ENCODE data around the gene SMAD4. TPM values are rescaled to one million over a fixed set of nuclear protein-coding genes. Genes with fewer than 3 reads are reported as not detected.
A peak's percentile ranks its signal among the peaks of the same experiment; 100 is the strongest.

Gene SMAD4
- total and polyA plus RNA-seq, 4 donors: 9.3 to 65.3 (median 29.1) TPM

DNA sequence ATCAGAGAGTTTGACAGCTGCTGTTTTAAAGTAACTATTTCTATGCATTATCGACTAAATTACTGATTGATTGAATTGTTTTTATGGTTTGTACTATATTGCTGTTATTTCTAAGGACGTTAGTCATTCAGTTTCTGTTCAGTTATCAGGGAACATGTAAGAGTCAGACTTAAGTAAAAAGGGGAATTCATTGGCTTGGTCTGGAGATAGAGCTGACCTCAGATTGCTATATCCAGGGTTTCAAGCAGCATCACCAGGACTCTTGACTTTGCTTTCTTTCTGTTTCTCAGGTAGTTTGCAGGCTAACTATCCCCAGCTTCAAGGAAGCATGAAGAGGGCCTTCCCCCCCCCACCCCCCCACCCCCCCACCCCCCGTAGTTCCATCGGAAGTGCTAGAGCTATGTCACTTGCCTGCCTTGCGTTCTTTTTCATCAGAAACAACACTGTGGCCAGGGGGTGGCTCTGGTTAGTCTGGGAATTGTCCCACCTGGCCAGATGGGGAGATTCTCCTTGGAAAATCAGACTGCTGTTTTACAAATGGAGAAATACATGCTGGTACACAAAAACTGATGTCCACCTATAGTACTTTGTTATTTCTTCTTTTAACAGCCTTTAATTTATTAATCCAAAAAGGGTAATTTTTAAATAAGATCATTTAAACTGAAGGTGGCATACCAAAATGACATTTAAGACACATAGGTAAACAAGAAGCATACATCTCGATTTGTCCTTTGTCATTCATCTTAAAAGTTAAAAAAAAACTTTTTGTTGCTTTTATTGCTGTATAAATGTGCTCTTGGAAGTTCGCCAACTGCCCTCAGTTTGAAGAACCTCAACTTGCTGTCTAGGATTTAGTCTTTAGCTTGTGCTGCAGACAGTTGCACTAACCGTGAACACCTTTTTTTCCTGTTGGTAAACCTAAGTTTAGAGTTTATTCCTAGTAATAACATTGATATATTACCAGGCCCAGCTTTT is 9.4 kb downstream of the SMAD4 start:
- peak overlapping the region; percentile 66 to 78 for H3K27ac ChIP-seq (ENCODE audit: low read depth in 1 of 2, low read length in 2 of 2)
- 28% methylated on average over 8 of the region's 8 CpGs for WGBS
- TF ChIP-seq HNF4G (IDR thresholded peaks at IDR 0.05) (no peak), GABPA (IDR thresholded peaks at IDR 0.05 in 1 of 2, conservative IDR thresholded peaks at IDR 0.05 in 1 of 2) (no peak), RAD21 (IDR thresholded peaks at IDR 0.05) (no peak), NR2F2 (IDR thresholded peaks at IDR 0.05) (no peak), FOXA1 (IDR thresholded peaks at IDR 0.05) (no peak), YY1 (IDR thresholded peaks at IDR 0.05) (no peak), FOXA2 (IDR thresholded peaks at IDR 0.05) (no peak), SP1 (IDR thresholded peaks at IDR 0.05) (no peak), TAF1 (conservative IDR thresholded peaks at IDR 0.05) (no peak), HNF4A (conservative IDR thresholded peaks at IDR 0.05) (no peak), JUND (IDR thresholded peaks at IDR 0.05) (no peak), RXRA (IDR thresholded peaks at IDR 0.05) (no peak), EGR1 (IDR thresholded peaks at IDR 0.05; ENCODE audit: low read depth in 2 of 2) (no peak)
- TF ChIP-seq, protein P1, sequence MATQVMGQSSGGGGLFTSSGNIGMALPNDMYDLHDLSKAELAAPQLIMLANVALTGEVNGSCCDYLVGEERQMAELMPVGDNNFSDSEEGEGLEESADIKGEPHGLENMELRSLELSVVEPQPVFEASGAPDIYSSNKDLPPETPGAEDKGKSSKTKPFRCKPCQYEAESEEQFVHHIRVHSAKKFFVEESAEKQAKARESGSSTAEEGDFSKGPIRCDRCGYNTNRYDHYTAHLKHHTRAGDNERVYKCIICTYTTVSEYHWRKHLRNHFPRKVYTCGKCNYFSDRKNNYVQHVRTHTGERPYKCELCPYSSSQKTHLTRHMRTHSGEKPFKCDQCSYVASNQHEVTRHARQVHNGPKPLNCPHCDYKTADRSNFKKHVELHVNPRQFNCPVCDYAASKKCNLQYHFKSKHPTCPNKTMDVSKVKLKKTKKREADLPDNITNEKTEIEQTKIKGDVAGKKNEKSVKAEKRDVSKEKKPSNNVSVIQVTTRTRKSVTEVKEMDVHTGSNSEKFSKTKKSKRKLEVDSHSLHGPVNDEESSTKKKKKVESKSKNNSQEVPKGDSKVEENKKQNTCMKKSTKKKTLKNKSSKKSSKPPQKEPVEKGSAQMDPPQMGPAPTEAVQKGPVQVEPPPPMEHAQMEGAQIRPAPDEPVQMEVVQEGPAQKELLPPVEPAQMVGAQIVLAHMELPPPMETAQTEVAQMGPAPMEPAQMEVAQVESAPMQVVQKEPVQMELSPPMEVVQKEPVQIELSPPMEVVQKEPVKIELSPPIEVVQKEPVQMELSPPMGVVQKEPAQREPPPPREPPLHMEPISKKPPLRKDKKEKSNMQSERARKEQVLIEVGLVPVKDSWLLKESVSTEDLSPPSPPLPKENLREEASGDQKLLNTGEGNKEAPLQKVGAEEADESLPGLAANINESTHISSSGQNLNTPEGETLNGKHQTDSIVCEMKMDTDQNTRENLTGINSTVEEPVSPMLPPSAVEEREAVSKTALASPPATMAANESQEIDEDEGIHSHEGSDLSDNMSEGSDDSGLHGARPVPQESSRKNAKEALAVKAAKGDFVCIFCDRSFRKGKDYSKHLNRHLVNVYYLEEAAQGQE (IDR thresholded peaks at IDR 0.05): no peak
- TF ChIP-seq, protein P2, sequence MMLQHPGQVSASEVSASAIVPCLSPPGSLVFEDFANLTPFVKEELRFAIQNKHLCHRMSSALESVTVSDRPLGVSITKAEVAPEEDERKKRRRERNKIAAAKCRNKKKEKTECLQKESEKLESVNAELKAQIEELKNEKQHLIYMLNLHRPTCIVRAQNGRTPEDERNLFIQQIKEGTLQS (IDR thresholded peaks at IDR 0.05): no peak
- TF ChIP-seq, protein P3, sequence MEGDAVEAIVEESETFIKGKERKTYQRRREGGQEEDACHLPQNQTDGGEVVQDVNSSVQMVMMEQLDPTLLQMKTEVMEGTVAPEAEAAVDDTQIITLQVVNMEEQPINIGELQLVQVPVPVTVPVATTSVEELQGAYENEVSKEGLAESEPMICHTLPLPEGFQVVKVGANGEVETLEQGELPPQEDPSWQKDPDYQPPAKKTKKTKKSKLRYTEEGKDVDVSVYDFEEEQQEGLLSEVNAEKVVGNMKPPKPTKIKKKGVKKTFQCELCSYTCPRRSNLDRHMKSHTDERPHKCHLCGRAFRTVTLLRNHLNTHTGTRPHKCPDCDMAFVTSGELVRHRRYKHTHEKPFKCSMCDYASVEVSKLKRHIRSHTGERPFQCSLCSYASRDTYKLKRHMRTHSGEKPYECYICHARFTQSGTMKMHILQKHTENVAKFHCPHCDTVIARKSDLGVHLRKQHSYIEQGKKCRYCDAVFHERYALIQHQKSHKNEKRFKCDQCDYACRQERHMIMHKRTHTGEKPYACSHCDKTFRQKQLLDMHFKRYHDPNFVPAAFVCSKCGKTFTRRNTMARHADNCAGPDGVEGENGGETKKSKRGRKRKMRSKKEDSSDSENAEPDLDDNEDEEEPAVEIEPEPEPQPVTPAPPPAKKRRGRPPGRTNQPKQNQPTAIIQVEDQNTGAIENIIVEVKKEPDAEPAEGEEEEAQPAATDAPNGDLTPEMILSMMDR (IDR thresholded peaks at IDR 0.05; ENCODE audit: low read depth, low read length, missing input control): no peak
- TF ChIP-seq, protein P4, sequence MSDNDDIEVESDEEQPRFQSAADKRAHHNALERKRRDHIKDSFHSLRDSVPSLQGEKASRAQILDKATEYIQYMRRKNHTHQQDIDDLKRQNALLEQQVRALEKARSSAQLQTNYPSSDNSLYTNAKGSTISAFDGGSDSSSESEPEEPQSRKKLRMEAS (IDR thresholded peaks at IDR 0.05): no peak
- TF ChIP-seq, protein P5, sequence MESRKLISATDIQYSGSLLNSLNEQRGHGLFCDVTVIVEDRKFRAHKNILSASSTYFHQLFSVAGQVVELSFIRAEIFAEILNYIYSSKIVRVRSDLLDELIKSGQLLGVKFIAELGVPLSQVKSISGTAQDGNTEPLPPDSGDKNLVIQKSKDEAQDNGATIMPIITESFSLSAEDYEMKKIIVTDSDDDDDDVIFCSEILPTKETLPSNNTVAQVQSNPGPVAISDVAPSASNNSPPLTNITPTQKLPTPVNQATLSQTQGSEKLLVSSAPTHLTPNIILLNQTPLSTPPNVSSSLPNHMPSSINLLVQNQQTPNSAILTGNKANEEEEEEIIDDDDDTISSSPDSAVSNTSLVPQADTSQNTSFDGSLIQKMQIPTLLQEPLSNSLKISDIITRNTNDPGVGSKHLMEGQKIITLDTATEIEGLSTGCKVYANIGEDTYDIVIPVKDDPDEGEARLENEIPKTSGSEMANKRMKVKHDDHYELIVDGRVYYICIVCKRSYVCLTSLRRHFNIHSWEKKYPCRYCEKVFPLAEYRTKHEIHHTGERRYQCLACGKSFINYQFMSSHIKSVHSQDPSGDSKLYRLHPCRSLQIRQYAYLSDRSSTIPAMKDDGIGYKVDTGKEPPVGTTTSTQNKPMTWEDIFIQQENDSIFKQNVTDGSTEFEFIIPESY (IDR thresholded peaks at IDR 0.05): no peak
- no peak for DNase-seq (ENCODE audit: low spot score)
- H3K9ac ChIP-seq (ENCODE audit: low read depth in 1 of 2, low read length in 2 of 2): no peak overlapping the region
- H3K4me1 ChIP-seq (ENCODE audit: control insufficient read depth in 4 of 4, insufficient read depth in 4 of 4, low read length in 3 of 4): peaks cover 18 to 73% (median 54%) of the 10 kb centered on the region in 4 donors
- H3K9me3 ChIP-seq (ENCODE audit: control insufficient read depth in 4 of 4, low read length in 3 of 4): no peaks in the 10 kb centered on the region
- H3K27me3 ChIP-seq (ENCODE audit: control insufficient read depth in 4 of 4, insufficient read depth in 4 of 4, low read length in 3 of 4): no peaks in the 10 kb centered on the region
- no peaks in the 10 kb centered on the region for H3K36me3 ChIP-seq (ENCODE audit: control insufficient read depth in 4 of 4, insufficient read depth in 3 of 4, low read depth in 1 of 4, low read length in 3 of 4)
- no peak overlapping the region for H3K4me3 ChIP-seq (ENCODE audit: low read depth in 1 of 3, low read length in 3 of 3)

Measured in liver (tissue), 9 donors.